CD4-positive, alpha-beta memory T cell (primary cell): Measurements from ENCODE around the gene CLDN18. TPM values are rescaled to one million over a fixed set of nuclear protein-coding genes. Genes with fewer than 3 reads are reported as not detected.

ENCODE experiments used
- CTCF ChIA-PET: fragments of 350-600 bp; sonication (Branson Sonifier 250); formaldehyde crosslinking; loops from one replicate; lab custom pipeline; 2021; ENCODE audit warnings: inconsistent platforms; ENCODE audit not compliant: partially characterized antibody; lab: Charles Lee
- POLR2A ChIA-PET: fragments of 350-600 bp; sonication (Branson Sonifier 250); formaldehyde crosslinking; loops from one replicate; lab custom pipeline; 2021; ENCODE audit not compliant: partially characterized antibody; lab: Charles Lee
- DNase-seq, 5 donors: peaks; one replicate each; pipeline versions ENCODE4 v3.0.0 to v3.0.0-alpha.2; 2020 to 2022; ENCODE audit warnings: mixed read lengths in 1 of 5
- H3K27ac ChIP-seq: one replicate; pipeline ENCODE4 v1.7.0; 2013; ENCODE audit warnings: low read depth, low read length
- H3K27me3 ChIP-seq: 2 replicates; pipeline ENCODE4 v1.7.0; 2013; ENCODE audit warnings: mild to moderate bottlenecking, low read length, moderate library complexity; ENCODE audit not compliant: insufficient read depth
- H3K36me3 ChIP-seq: 2 replicates; pipeline ENCODE4 v1.7.0; 2013; ENCODE audit warnings: mild to moderate bottlenecking, low read length, moderate library complexity; ENCODE audit not compliant: insufficient read depth
- H3K4me1 ChIP-seq: 2 replicates; pipeline ENCODE4 v1.7.0; 2013; ENCODE audit warnings: mild to moderate bottlenecking, low read length, moderate library complexity; ENCODE audit not compliant: insufficient read depth
- H3K4me3 ChIP-seq, 2 donors: one replicate each; pipeline ENCODE4 v1.7.0; 2013; ENCODE audit warnings: low read length in 2 of 2, mild to moderate bottlenecking in 1 of 2
- H3K9me3 ChIP-seq, 2 donors: one replicate each; pipeline ENCODE4 v1.7.0; 2013; ENCODE audit warnings: low read length in 2 of 2, control low read depth in 1 of 2; ENCODE audit not compliant: control insufficient read depth in 1 of 2
- H3K27ac Mint-ChIP-seq, 7 donors: one replicate each; pipeline ENCODE4 v1.8.0; 2020 to 2021; ENCODE audit warnings: mixed read lengths in 7 of 7, mild to moderate bottlenecking in 6 of 7, inconsistent platforms in 3 of 7, moderate library complexity in 3 of 7
- H3K27me3 Mint-ChIP-seq, 2 donors: one replicate each; pipeline ENCODE4 v1.8.0; 2020 to 2021; ENCODE audit warnings: mixed read lengths in 2 of 2
- H3K36me3 Mint-ChIP-seq, 2 donors: one replicate each; pipeline ENCODE4 v1.8.0; 2020 to 2021; ENCODE audit warnings: mixed read lengths in 2 of 2, inconsistent platforms in 1 of 2, mild to moderate bottlenecking in 1 of 2
- H3K4me1 Mint-ChIP-seq, 4 donors: one replicate each; pipeline ENCODE4 v1.8.0; 2020 to 2021; ENCODE audit warnings: mixed read lengths in 4 of 4, mild to moderate bottlenecking in 1 of 4
- H3K4me3 Mint-ChIP-seq, 8 donors: one replicate each; pipeline ENCODE4 v1.8.0; 2020 to 2021; ENCODE audit warnings: mixed read lengths in 8 of 8, mild to moderate bottlenecking in 7 of 8, moderate library complexity in 6 of 8, inconsistent platforms in 3 of 8
- H3K9me3 Mint-ChIP-seq, 8 donors: one replicate each; pipeline ENCODE4 v1.8.0; 2020 to 2021; ENCODE audit warnings: mixed read lengths in 8 of 8, mild to moderate bottlenecking in 5 of 8, inconsistent platforms in 3 of 8, moderate library complexity in 1 of 8
- intact Hi-C: fragments of 100-400 bp; cut with micrococcal nuclease; formaldehyde crosslinking; loops from one replicate; pipeline ENCODE4 v1.15.1; 2023
- polyA plus RNA-seq, 2 donors: library from polyadenylated mRNA; unstranded; fragments of 300-500 nt; fragmentation: Illumina TruSeq; gene quantifications; one replicate each; pipeline ENCODE4 v1.2.3, GENCODE V29; 2021
- total RNA-seq, 2 experiments: library from RNA; stranded (reverse); gene quantifications; one replicate each; pipeline ENCODE4 v1.2.3, GENCODE V29; 2021

CLDN18 gene
- total RNA-seq (not detected), polyA plus RNA-seq (not detected)

- ChIA-PET POLR2A (no interaction called here), CTCF (no interaction called here)
- H3K27ac Mint-ChIP-seq = no peak within 1 kb of the TSS
- H3K36me3 Mint-ChIP-seq = no peaks in the 10 kb centered on the region
- Histone ChIP-seq H3K9me3 (no peaks in the 10 kb centered on the region), H3K36me3 (no peaks in the 10 kb centered on the region), H3K27me3 (no peaks in the 10 kb centered on the region), H3K4me1 (no peaks in the 10 kb centered on the region), H3K27ac (no peak within 1 kb of the TSS), H3K4me3 (no peak within 1 kb of the TSS)
- peaks cover 0 to 6% of the 10 kb centered on the region in 2 donors for H3K27me3 Mint-ChIP-seq
- H3K4me1 Mint-ChIP-seq = no peaks in the 10 kb centered on the region
- intact Hi-C loops = no loop called here
- H3K4me3 Mint-ChIP-seq = no peak within 1 kb of the TSS
- DNase-seq = no peak
- no peaks in the 10 kb centered on the region for H3K9me3 Mint-ChIP-seq
These were observed at the start of gene CLDN18 for GRCh38 chr3:138009476-138010272. CLDN18 (plus strand) TSS chr3:138010165; CDS start chr3:138010226, 61 bp downstream.

DNA sequence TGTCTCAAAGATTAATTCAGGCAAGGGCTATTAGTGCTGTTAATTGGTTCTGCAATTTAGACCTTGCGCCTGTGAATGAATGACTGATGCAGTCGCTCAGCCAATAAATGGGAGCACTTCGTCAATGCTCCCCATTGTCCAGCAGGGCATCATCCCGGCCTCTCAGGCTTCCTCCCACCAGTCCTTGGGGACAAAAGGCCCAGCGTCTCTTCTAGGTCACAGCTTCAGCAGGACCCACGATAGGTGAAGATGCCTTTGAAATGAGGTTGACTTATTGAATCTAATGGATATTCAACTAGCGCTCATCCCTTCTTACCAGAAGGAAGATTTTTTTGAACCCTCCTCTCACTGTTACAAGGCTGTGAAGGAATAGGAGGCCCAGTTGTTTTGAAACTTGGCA is 47.7 kb upstream of the CLDN18 start:
- peaks cover 6% of the 10 kb centered on the region for H3K27me3 ChIP-seq
- Mint-ChIP-seq H3K27me3 (peaks cover 1 to 2% of the 10 kb centered on the region in 2 donors), H3K4me1 (no peaks in the 10 kb centered on the region), H3K36me3 (no peaks in the 10 kb centered on the region), H3K9me3 (no peaks in the 10 kb centered on the region), H3K4me3 (no peak overlapping the region), H3K27ac (no peak overlapping the region)
- ChIA-PET CTCF (interaction anchor here (1.6 kb wide), 1 partner anchor 13 kb away, joined by 3 read pairs; no protein-coding TSS in a partner anchor), POLR2A (no interaction called here)
- no peaks in the 10 kb centered on the region for H3K4me1 ChIP-seq
- no peaks in the 10 kb centered on the region for H3K36me3 ChIP-seq
- intact Hi-C loops = no loop called here
- DNase-seq = no peak
- H3K9me3 ChIP-seq = no peaks in the 10 kb centered on the region
- H3K4me3 ChIP-seq = no peak overlapping the region
- no peak overlapping the region for H3K27ac ChIP-seq

- Mint-ChIP-seq H3K27ac (no peak overlapping the region), H3K27me3 (peaks cover 1 to 2% of the 10 kb centered on the region in 2 donors), H3K4me1 (no peaks in the 10 kb centered on the region), H3K9me3 (no peaks in the 10 kb centered on the region), H3K36me3 (no peaks in the 10 kb centered on the region), H3K4me3 (no peak overlapping the region)
- Histone ChIP-seq H3K27me3 (no peaks in the 10 kb centered on the region), H3K27ac (no peak overlapping the region), H3K9me3 (no peaks in the 10 kb centered on the region), H3K36me3 (no peaks in the 10 kb centered on the region), H3K4me3 (no peak overlapping the region), H3K4me1 (no peaks in the 10 kb centered on the region)
- POLR2A ChIA-PET = no interaction called here
- CTCF ChIA-PET = interaction anchor here (1.6 kb wide), 1 partner anchor 14 kb away, joined by 3 read pairs; no protein-coding TSS in a partner anchor
- no peak for DNase-seq
- intact Hi-C loops = no loop called here
These were observed 46.5 kb upstream of the CLDN18 start for GRCh38 chr3:137963463-137963862.

- peaks cover 7 to 8% of the 10 kb centered on the region in 2 donors for H3K27me3 Mint-ChIP-seq
- Histone ChIP-seq H3K4me1 (no peaks in the 10 kb centered on the region), H3K4me3 (no peak overlapping the region), H3K36me3 (no peaks in the 10 kb centered on the region), H3K27me3 (no peaks in the 10 kb centered on the region), H3K27ac (no peak overlapping the region), H3K9me3 (no peaks in the 10 kb centered on the region)
- DNase-seq = peak in 4 of 5 donors; percentile 13 to 22 (median 18)
- no peaks in the 10 kb centered on the region for H3K36me3 Mint-ChIP-seq
- peaks cover 0 to 3% (median 0%) of the 10 kb centered on the region in 8 donors for H3K9me3 Mint-ChIP-seq
- H3K27ac Mint-ChIP-seq = no peak overlapping the region
- POLR2A ChIA-PET = no interaction called here
- peaks cover 0 to 2% (median under 1%) of the 10 kb centered on the region in 4 donors for H3K4me1 Mint-ChIP-seq
- H3K4me3 Mint-ChIP-seq = no peak overlapping the region
- CTCF ChIA-PET = interaction anchor here (1.0 to 2.6 kb wide), 8 partner anchors 10 to 1895 kb away, joined by 3 to 9 read pairs (median 4); no protein-coding TSS in a partner anchor
- intact Hi-C loops = no loop called here
These were observed 38.8 kb upstream of the CLDN18 start for GRCh38 chr3:137970914-137971831.

DNA sequence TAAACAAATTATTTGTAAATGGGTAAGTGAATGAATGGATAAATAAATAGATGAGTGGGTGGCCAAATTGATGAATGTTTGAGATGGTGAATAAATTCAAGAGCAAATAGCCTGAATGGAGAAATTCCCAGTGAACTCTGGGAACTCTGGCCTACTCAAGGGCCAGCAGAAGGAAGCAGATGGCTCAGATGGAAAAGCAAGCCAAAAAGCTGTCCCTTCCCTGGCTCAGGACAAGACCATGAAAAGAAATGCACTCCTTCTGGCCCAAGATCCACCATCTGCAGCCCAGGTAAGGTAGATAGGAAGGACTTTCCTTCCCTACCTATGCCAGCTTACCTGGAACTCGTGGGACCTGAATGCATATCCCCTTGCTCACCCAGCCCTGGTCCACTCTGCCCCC is 37.6 kb upstream of the CLDN18 start:
- H3K4me3 Mint-ChIP-seq = no peak overlapping the region
- Histone ChIP-seq H3K27me3 (no peaks in the 10 kb centered on the region), H3K4me1 (no peaks in the 10 kb centered on the region), H3K4me3 (no peak overlapping the region), H3K9me3 (no peaks in the 10 kb centered on the region), H3K27ac (no peak overlapping the region), H3K36me3 (no peaks in the 10 kb centered on the region)
- H3K27ac Mint-ChIP-seq = no peak overlapping the region
- CTCF ChIA-PET = no interaction called here
- intact Hi-C loops = no loop called here
- H3K4me1 Mint-ChIP-seq = peaks cover 0 to 2% (median under 1%) of the 10 kb centered on the region in 4 donors
- POLR2A ChIA-PET = no interaction called here
- no peaks in the 10 kb centered on the region for H3K36me3 Mint-ChIP-seq
- H3K9me3 Mint-ChIP-seq = peaks cover 0 to 3% (median 0%) of the 10 kb centered on the region in 8 donors
- no peak for DNase-seq
- H3K27me3 Mint-ChIP-seq = peaks cover 7 to 8% of the 10 kb centered on the region in 2 donors

GRCh38 chr3:137978328-137978727 is 31.6 kb upstream of the CLDN18 start:
- Histone ChIP-seq H3K36me3 (no peaks in the 10 kb centered on the region), H3K27me3 (no peaks in the 10 kb centered on the region), H3K9me3 (no peaks in the 10 kb centered on the region), H3K4me3 (no peak overlapping the region), H3K27ac (no peak overlapping the region), H3K4me1 (no peaks in the 10 kb centered on the region)
- Mint-ChIP-seq H3K36me3 (no peaks in the 10 kb centered on the region), H3K27ac (no peak overlapping the region), H3K4me3 (no peak overlapping the region), H3K27me3 (peaks cover 5 to 8% of the 10 kb centered on the region in 2 donors), H3K9me3 (peaks cover 0 to 3% (median 0%) of the 10 kb centered on the region in 8 donors), H3K4me1 (no peaks in the 10 kb centered on the region)
- POLR2A ChIA-PET = no interaction called here
- intact Hi-C loops = no loop called here
- CTCF ChIA-PET = no interaction called here
- DNase-seq = no peak

GRCh38 chr3:137987723-137988122 is 22.2 kb upstream of the CLDN18 start:
- POLR2A ChIA-PET = no interaction called here
- H3K27me3 Mint-ChIP-seq = peaks cover under 1 to 2% of the 10 kb centered on the region in 2 donors

More at GRCh38 chr3:137987723-137988122, 22.2 kb upstream of the CLDN18 start:
- Histone ChIP-seq H3K36me3 (no peaks in the 10 kb centered on the region), H3K9me3 (no peaks in the 10 kb centered on the region), H3K4me1 (no peaks in the 10 kb centered on the region), H3K4me3 (no peak overlapping the region), H3K27me3 (no peaks in the 10 kb centered on the region), H3K27ac (no peak overlapping the region)
- Mint-ChIP-seq H3K4me1 (no peaks in the 10 kb centered on the region), H3K9me3 (peaks cover 0 to 5% (median 0%) of the 10 kb centered on the region in 8 donors), H3K4me3 (no peak overlapping the region), H3K27ac (no peak overlapping the region), H3K36me3 (no peaks in the 10 kb centered on the region)
- intact Hi-C loops = no loop called here
- CTCF ChIA-PET = no interaction called here
- no peak for DNase-seq
